ENCODE measurements around the gene DZANK1.
"Not testable (repeated sequence)": the region's sequence is repeated elsewhere in the genome, so short reads cannot be mapped to it uniquely, and the experiment has no call there.

DZANK1 gene

GRCh38 chr20:18377896-18378481, 88.8 kb downstream of the DZANK1 start:
- H3K27me3 ChIP-seq (ENCODE audit: insufficient read depth, low read length), result no peaks in the 10 kb centered on the region
- H3K4me1 ChIP-seq (ENCODE audit: control insufficient read depth, insufficient read depth, low read length, unreplicated experiment), result no peaks in the 10 kb centered on the region
- no peak overlapping the region for H3K27ac ChIP-seq (ENCODE audit: low read depth, low read length)
- H3K79me2 ChIP-seq (ENCODE audit: control insufficient read depth, insufficient read depth, low read length, unreplicated experiment), result no peaks in the 10 kb centered on the region
- no peak overlapping the region for H2AFZ ChIP-seq (ENCODE audit: low read length, unreplicated experiment)
- H3K4me3 ChIP-seq (ENCODE audit: low read depth, low read length), result no peak overlapping the region
- no peaks in the 10 kb centered on the region for H3K36me3 ChIP-seq (ENCODE audit: insufficient read depth, low read length)

DNA sequence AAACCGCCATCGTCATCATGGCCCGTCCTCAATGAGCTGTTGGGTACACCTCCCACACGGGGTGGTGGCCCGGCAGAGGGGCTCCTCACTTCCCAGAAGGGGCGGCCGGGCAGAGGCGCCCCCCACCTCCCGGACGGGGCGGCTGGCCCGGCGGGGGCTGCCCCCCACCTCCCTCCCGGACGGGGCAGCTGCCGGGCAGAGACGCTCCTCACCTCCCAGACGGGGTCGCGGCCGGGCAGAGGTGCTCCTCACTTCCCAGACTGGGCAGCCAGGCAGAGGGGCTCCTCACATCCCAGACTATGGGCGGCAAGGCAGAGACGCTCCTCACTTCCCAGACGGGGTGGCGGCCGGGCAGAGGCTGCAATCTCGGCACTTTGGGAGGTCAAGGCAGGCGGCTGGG, 91.3 kb downstream of the DZANK1 start:
- H2AFZ ChIP-seq (ENCODE audit: low read length, unreplicated experiment); H3K79me2 ChIP-seq (ENCODE audit: control insufficient read depth, insufficient read depth, low read length, unreplicated experiment); H3K27ac ChIP-seq (ENCODE audit: low read depth, low read length); H3K4me1 ChIP-seq (ENCODE audit: control insufficient read depth, insufficient read depth, low read length, unreplicated experiment); H3K36me3 ChIP-seq (ENCODE audit: insufficient read depth, low read length); H3K27me3 ChIP-seq (ENCODE audit: insufficient read depth, low read length); H3K4me3 ChIP-seq (ENCODE audit: low read depth, low read length): not testable (repeated sequence)

DNA sequence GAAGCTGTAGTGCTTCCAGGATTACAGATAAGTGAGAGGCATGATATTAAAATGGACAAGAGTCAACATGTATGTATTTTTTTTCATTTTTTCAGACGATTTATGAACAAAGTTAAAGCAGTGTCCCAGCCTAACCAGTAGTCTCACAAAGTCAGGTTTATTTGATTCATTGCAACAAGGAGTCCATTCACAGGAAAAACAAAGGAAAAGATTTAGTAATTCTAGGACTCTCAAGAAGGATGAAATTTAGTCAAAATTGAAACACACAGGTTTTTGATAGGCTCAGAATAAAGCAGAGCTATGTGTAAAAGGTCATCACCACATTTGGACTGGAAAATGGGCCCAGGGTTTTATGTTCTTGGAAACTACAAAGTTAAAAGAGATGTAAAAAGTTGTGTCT, 94.5 kb downstream of the DZANK1 start:
- Histone ChIP-seq H3K27ac (ENCODE audit: low read depth, low read length) (no peak overlapping the region), H3K79me2 (ENCODE audit: control insufficient read depth, insufficient read depth, low read length, unreplicated experiment) (no peaks in the 10 kb centered on the region), H2AFZ (ENCODE audit: low read length, unreplicated experiment) (no peak overlapping the region), H3K27me3 (ENCODE audit: insufficient read depth, low read length) (no peaks in the 10 kb centered on the region; the same call in 1 of the 2 replicates), H3K36me3 (ENCODE audit: insufficient read depth, low read length) (no peaks in the 10 kb centered on the region), H3K4me1 (ENCODE audit: control insufficient read depth, insufficient read depth, low read length, unreplicated experiment) (no peaks in the 10 kb centered on the region), H3K4me3 (ENCODE audit: low read depth, low read length) (no peak overlapping the region)

DNA sequence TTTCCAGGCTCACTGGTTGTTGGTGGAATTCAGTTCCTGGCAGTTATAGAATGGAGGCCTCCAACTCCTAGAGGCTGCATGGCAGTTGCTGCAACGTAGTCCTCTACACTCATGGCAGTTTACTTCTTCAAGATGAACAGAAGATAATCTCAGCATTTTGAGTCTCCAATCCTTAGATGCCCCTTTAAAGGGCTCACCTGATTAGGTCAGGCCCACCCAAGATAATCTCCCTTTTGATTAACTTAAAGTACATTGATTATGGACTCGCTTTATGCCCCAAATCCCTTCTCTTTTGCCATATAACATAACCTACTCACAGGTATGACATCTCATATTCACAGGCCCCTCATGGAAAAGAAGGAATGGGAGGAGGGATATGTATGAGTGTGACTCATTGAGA, 102.1 kb downstream of the DZANK1 start:
- no peaks in the 10 kb centered on the region for H3K4me1 ChIP-seq (ENCODE audit: control insufficient read depth, insufficient read depth, low read length, unreplicated experiment)
- no peak overlapping the region for H2AFZ ChIP-seq (ENCODE audit: low read length, unreplicated experiment)
- H3K79me2 ChIP-seq (ENCODE audit: control insufficient read depth, insufficient read depth, low read length, unreplicated experiment), result no peaks in the 10 kb centered on the region
- no peak overlapping the region for H3K27ac ChIP-seq (ENCODE audit: low read depth, low read length)
- H3K27me3 ChIP-seq (ENCODE audit: insufficient read depth, low read length), result peaks cover under 1% of the 10 kb centered on the region; the same call in 1 of the 2 replicates
- H3K36me3 ChIP-seq (ENCODE audit: insufficient read depth, low read length), result no peaks in the 10 kb centered on the region
- no peak overlapping the region for H3K4me3 ChIP-seq (ENCODE audit: low read depth, low read length)

DNA sequence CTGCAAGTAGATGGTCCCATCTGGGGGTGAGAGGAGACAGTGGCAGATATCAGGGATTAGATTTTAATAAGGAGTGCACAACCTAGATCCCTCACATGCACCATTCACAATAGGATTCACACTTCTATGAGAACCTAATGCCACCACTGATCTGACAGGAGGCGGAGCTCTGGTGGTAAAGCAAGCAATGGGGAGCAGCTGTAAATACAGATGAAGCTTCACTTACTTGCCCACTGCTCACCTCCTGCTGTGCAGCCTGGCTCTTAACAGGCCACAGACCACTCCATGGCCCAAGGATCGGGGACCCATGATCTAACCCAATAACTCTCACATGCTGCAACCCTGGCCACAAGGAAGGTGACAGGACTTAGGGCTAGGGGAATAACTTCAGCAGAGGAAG, 103.1 kb downstream of the DZANK1 start:
- no peak overlapping the region for H3K27ac ChIP-seq (ENCODE audit: low read depth, low read length)
- H3K36me3 ChIP-seq (ENCODE audit: insufficient read depth, low read length), result no peaks in the 10 kb centered on the region
- no peak overlapping the region for H2AFZ ChIP-seq (ENCODE audit: low read length, unreplicated experiment)
- no peak overlapping the region for H3K4me3 ChIP-seq (ENCODE audit: low read depth, low read length)
- no peaks in the 10 kb centered on the region for H3K79me2 ChIP-seq (ENCODE audit: control insufficient read depth, insufficient read depth, low read length, unreplicated experiment)
- no peaks in the 10 kb centered on the region for H3K4me1 ChIP-seq (ENCODE audit: control insufficient read depth, insufficient read depth, low read length, unreplicated experiment)
- peaks cover 8% of the 10 kb centered on the region for H3K27me3 ChIP-seq (ENCODE audit: insufficient read depth, low read length)

GRCh38 chr20:18362916-18363315, 103.9 kb downstream of the DZANK1 start:
- no peaks in the 10 kb centered on the region for H3K4me1 ChIP-seq (ENCODE audit: control insufficient read depth, insufficient read depth, low read length, unreplicated experiment)
- H3K27me3 ChIP-seq (ENCODE audit: insufficient read depth, low read length), result peaks cover 15% of the 10 kb centered on the region
- no peak overlapping the region for H3K4me3 ChIP-seq (ENCODE audit: low read depth, low read length)
- no peaks in the 10 kb centered on the region for H3K36me3 ChIP-seq (ENCODE audit: insufficient read depth, low read length)
- H3K79me2 ChIP-seq (ENCODE audit: control insufficient read depth, insufficient read depth, low read length, unreplicated experiment), result no peaks in the 10 kb centered on the region
- H3K27ac ChIP-seq (ENCODE audit: low read depth, low read length), result no peak overlapping the region
- H2AFZ ChIP-seq (ENCODE audit: low read length, unreplicated experiment), result no peak overlapping the region

- Histone ChIP-seq H3K79me2 (ENCODE audit: control insufficient read depth, insufficient read depth, low read length, unreplicated experiment) (no peaks in the 10 kb centered on the region), H3K36me3 (ENCODE audit: insufficient read depth, low read length) (no peaks in the 10 kb centered on the region), H3K27ac (ENCODE audit: low read depth, low read length) (no peak overlapping the region), H3K27me3 (ENCODE audit: insufficient read depth, low read length) (peaks cover 25% of the 10 kb centered on the region), H3K4me3 (ENCODE audit: low read depth, low read length) (no peak overlapping the region), H3K4me1 (ENCODE audit: control insufficient read depth, insufficient read depth, low read length, unreplicated experiment) (no peaks in the 10 kb centered on the region), H2AFZ (ENCODE audit: low read length, unreplicated experiment) (no peak overlapping the region)
These were observed 105.2 kb downstream of the DZANK1 start for GRCh38 chr20:18361678-18362077.

DNA sequence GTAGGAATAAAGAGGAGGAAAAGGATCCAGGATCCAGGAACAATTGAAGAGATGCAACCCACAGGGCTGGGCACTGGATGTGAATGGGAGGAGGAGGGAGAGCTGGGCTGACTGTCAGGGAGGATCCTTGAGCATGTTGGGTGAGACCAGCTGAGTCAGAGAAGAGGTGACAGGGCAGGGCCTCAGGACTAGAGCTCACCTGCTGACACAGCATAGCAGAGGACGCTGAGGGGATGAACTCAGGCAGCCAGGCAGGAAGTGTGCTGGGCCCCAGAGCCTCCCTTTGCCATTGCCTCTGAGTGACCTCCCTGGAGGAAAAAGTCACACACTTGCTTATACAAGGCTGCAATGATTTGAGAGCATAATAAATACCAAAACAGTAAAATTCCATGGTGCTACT, 106.2 kb downstream of the DZANK1 start:
- H3K4me1 ChIP-seq (ENCODE audit: control insufficient read depth, insufficient read depth, low read length, unreplicated experiment), result no peaks in the 10 kb centered on the region
- no peaks in the 10 kb centered on the region for H3K36me3 ChIP-seq (ENCODE audit: insufficient read depth, low read length)
- H2AFZ ChIP-seq (ENCODE audit: low read length, unreplicated experiment), result no peak overlapping the region
- H3K27me3 ChIP-seq (ENCODE audit: insufficient read depth, low read length), result peaks cover 33% of the 10 kb centered on the region
- no peak overlapping the region for H3K27ac ChIP-seq (ENCODE audit: low read depth, low read length)
- no peaks in the 10 kb centered on the region for H3K79me2 ChIP-seq (ENCODE audit: control insufficient read depth, insufficient read depth, low read length, unreplicated experiment)
- no peak overlapping the region for H3K4me3 ChIP-seq (ENCODE audit: low read depth, low read length)

- no peaks in the 10 kb centered on the region for H3K36me3 ChIP-seq (ENCODE audit: insufficient read depth, low read length)
- peaks cover 41% of the 10 kb centered on the region for H3K27me3 ChIP-seq (ENCODE audit: insufficient read depth, low read length)
- no peaks in the 10 kb centered on the region for H3K79me2 ChIP-seq (ENCODE audit: control insufficient read depth, insufficient read depth, low read length, unreplicated experiment)
- H3K4me1 ChIP-seq (ENCODE audit: control insufficient read depth, insufficient read depth, low read length, unreplicated experiment), result no peaks in the 10 kb centered on the region
- no peak overlapping the region for H3K27ac ChIP-seq (ENCODE audit: low read depth, low read length)
- H3K4me3 ChIP-seq (ENCODE audit: low read depth, low read length), result no peak overlapping the region
- H2AFZ ChIP-seq (ENCODE audit: low read length, unreplicated experiment), result no peak overlapping the region
These were observed 107.0 kb downstream of the DZANK1 start for GRCh38 chr20:18359854-18360253.

DNA sequence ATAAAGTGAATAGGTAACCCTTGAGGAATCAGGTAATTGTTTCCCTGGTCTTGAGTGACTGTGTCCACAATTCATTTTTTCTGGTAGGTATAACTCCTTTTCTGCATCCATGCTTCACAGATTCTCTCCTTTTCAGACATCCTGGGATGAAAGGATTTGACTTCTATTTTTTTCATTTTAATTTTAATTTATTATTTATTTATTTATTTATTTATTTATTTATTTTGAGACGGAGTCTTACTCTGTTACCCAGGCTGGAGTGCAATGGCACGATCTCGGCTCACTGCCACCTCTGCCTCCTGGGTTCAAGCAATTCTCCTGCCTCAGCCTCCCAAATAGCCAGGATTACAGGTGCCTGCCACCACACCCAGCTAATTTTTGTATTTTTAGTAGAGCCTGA, 117.1 kb downstream of the DZANK1 start:
- not testable (repeated sequence) for H3K27ac ChIP-seq (ENCODE audit: low read depth, low read length); H3K79me2 ChIP-seq (ENCODE audit: control insufficient read depth, insufficient read depth, low read length, unreplicated experiment); H3K36me3 ChIP-seq (ENCODE audit: insufficient read depth, low read length); H2AFZ ChIP-seq (ENCODE audit: low read length, unreplicated experiment); H3K4me1 ChIP-seq (ENCODE audit: control insufficient read depth, insufficient read depth, low read length, unreplicated experiment); H3K4me3 ChIP-seq (ENCODE audit: low read depth, low read length)
- H3K27me3 ChIP-seq (ENCODE audit: insufficient read depth, low read length), result peaks cover 47% of the 10 kb centered on the region
